ENCODE results near the gene BDNF. TPM values are rescaled to one million over a fixed set of nuclear protein-coding genes. Genes with fewer than 3 reads are reported as not detected.
"Not testable (repeated sequence)": the region's sequence is repeated elsewhere in the genome, so short reads cannot be mapped to it uniquely, and the experiment has no call there.

The BDNF gene
- total RNA-seq: not detected

GRCh38 chr11:27700351-27701301 is at the start of gene BDNF:
Gene BDNF (minus strand): TSS chr11:27700455. CDS start chr11:27658564, 41,891 bp downstream.
- DNase-seq (ENCODE audit: low spot score in 2 of 2): no peak
- no peaks in the 10 kb centered on the region for H3K36me3 Mint-ChIP-seq
- peak; percentile 18 to 33 for ATAC-seq
- H3K27ac Mint-ChIP-seq: no peak within 1 kb of the TSS
- no peaks in the 10 kb centered on the region for H3K9me3 Mint-ChIP-seq

GRCh38 chr11:27740362-27741013 is 40.2 kb upstream of the BDNF start:
- Mint-ChIP-seq H3K27ac (no peak overlapping the region), H3K9me3 (peaks cover 0 to 10% of the 10 kb centered on the region in 2 donors), H3K36me3 (no peaks in the 10 kb centered on the region)
- ATAC-seq (no peak), DNase-seq (ENCODE audit: low spot score in 2 of 2) (no peak)

- DNase-seq (ENCODE audit: low spot score in 2 of 2) (no peak), ATAC-seq (no peak)
- Mint-ChIP-seq H3K27ac (no peak overlapping the region), H3K9me3 (peaks cover 5 to 6% of the 10 kb centered on the region in 2 donors), H3K36me3 (peaks cover 0 to 5% of the 10 kb centered on the region in 2 donors)
Measured at GRCh38 chr11:27735281-27735680, 35.0 kb upstream of the BDNF start.

- H3K36me3 Mint-ChIP-seq; DNase-seq (ENCODE audit: low spot score in 2 of 2); H3K9me3 Mint-ChIP-seq; H3K27ac Mint-ChIP-seq; ATAC-seq: not testable (repeated sequence)
Measured at GRCh38 chr11:27731803-27732202, 31.5 kb upstream of the BDNF start.

GRCh38 chr11:27726981-27727380 is 26.7 kb upstream of the BDNF start:
- DNase-seq (ENCODE audit: low spot score in 2 of 2) (no peak), ATAC-seq (no peak)
- Mint-ChIP-seq H3K36me3 (peaks cover 0 to 8% of the 10 kb centered on the region in 2 donors), H3K27ac (no peak overlapping the region), H3K9me3 (no peaks in the 10 kb centered on the region)

- DNase-seq (ENCODE audit: low spot score in 2 of 2) (no peak), ATAC-seq (no peak)
- Mint-ChIP-seq H3K9me3 (peaks cover 14% of the 10 kb centered on the region in 2 donors), H3K27ac (no peak overlapping the region), H3K36me3 (peaks cover 20 to 28% of the 10 kb centered on the region in 2 donors)
Measured at GRCh38 chr11:27723687-27724086, 23.4 kb upstream of the BDNF start.

GRCh38 chr11:27722953-27723344 is 22.7 kb upstream of the BDNF start:
- peaks cover 14 to 17% of the 10 kb centered on the region in 2 donors for H3K9me3 Mint-ChIP-seq
- H3K36me3 Mint-ChIP-seq: peaks cover 24 to 28% of the 10 kb centered on the region in 2 donors
- ATAC-seq (peak in 1 of 2 donors; percentile 43), DNase-seq (ENCODE audit: low spot score in 2 of 2) (no peak)
- H3K27ac Mint-ChIP-seq: no peak overlapping the region

- DNase-seq (ENCODE audit: low spot score in 2 of 2) (no peak), ATAC-seq (peak; percentile 64 to 79)
- Mint-ChIP-seq H3K36me3 (peaks cover 24 to 28% of the 10 kb centered on the region in 2 donors), H3K27ac (no peak overlapping the region), H3K9me3 (peaks cover 14 to 21% of the 10 kb centered on the region in 2 donors)
Measured at GRCh38 chr11:27722117-27722952, 22.1 kb upstream of the BDNF start.

- Mint-ChIP-seq H3K9me3 (peaks cover 14 to 22% of the 10 kb centered on the region in 2 donors), H3K27ac (no peak overlapping the region), H3K36me3 (peaks cover 24 to 28% of the 10 kb centered on the region in 2 donors)
- DNase-seq (ENCODE audit: low spot score in 2 of 2) (no peak), ATAC-seq (no peak)
Measured at GRCh38 chr11:27721264-27722116, 21.2 kb upstream of the BDNF start.

- Mint-ChIP-seq H3K9me3 (peaks cover 14 to 22% of the 10 kb centered on the region in 2 donors), H3K27ac (no peak overlapping the region), H3K36me3 (peaks cover 24 to 28% of the 10 kb centered on the region in 2 donors)
- ATAC-seq (no peak), DNase-seq (ENCODE audit: low spot score in 2 of 2) (peak in 1 of 2 donors; percentile 39)
Measured at GRCh38 chr11:27720277-27720830, 20.1 kb upstream of the BDNF start.

- no peak overlapping the region for H3K27ac Mint-ChIP-seq
- no peak for DNase-seq (ENCODE audit: low spot score in 2 of 2)
- no peak for ATAC-seq
- peaks cover 24 to 28% of the 10 kb centered on the region in 2 donors for H3K36me3 Mint-ChIP-seq
- H3K9me3 Mint-ChIP-seq: peaks cover 14 to 22% of the 10 kb centered on the region in 2 donors
Measured at GRCh38 chr11:27719546-27719925, 19.3 kb upstream of the BDNF start.

GRCh38 chr11:27718863-27719545 is 18.7 kb upstream of the BDNF start:
- Mint-ChIP-seq H3K36me3 (peaks cover 24 to 28% of the 10 kb centered on the region in 2 donors), H3K27ac (no peak overlapping the region), H3K9me3 (peaks cover 14 to 22% of the 10 kb centered on the region in 2 donors)
- ATAC-seq: no peak
- DNase-seq (ENCODE audit: low spot score in 2 of 2): no peak

GRCh38 chr11:27718346-27718862 is 18.1 kb upstream of the BDNF start:
- Mint-ChIP-seq H3K27ac (no peak overlapping the region), H3K9me3 (peaks cover 14 to 22% of the 10 kb centered on the region in 2 donors), H3K36me3 (peaks cover 24 to 25% of the 10 kb centered on the region in 2 donors)
- ATAC-seq (no peak), DNase-seq (ENCODE audit: low spot score in 2 of 2) (no peak)

GRCh38 chr11:27717801-27718229 is 17.6 kb upstream of the BDNF start:
- no peak overlapping the region for H3K27ac Mint-ChIP-seq
- DNase-seq (ENCODE audit: low spot score in 2 of 2) (no peak), ATAC-seq (no peak)
- H3K36me3 Mint-ChIP-seq: peaks cover 20 to 24% of the 10 kb centered on the region in 2 donors
- peaks cover 14 to 22% of the 10 kb centered on the region in 2 donors for H3K9me3 Mint-ChIP-seq

GRCh38 chr11:27717377-27717776 is 17.1 kb upstream of the BDNF start:
- ATAC-seq (no peak), DNase-seq (ENCODE audit: low spot score in 2 of 2) (no peak)
- no peak overlapping the region for H3K27ac Mint-ChIP-seq
- peaks cover 20 to 24% of the 10 kb centered on the region in 2 donors for H3K36me3 Mint-ChIP-seq
- peaks cover 14 to 22% of the 10 kb centered on the region in 2 donors for H3K9me3 Mint-ChIP-seq

All from activated naive CD4-positive, alpha-beta T cell treated with anti-CD3 and anti-CD28 coated beads, Interleukin-2, amount 50 U/mL, for 72 hours (primary cell).